GM21528 (cell line): Measurements from ENCODE around the gene TAS2R8.

Experiments used
- ATAC-seq: cut with Tn5 transposase; IDR thresholded peaks from one replicate; pipeline ENCODE4 v1.9.1; 2021; ENCODE audit warnings: mild to moderate bottlenecking, moderate library complexity; ENCODE audit not compliant: unreplicated experiment, low FRiP score

TAS2R8 gene

GRCh38 chr12:10756194-10756593 lies 50.9 kb downstream of the TAS2R8 start:
- ATAC-seq: no peak
